Astrocyte (in vitro differentiated cells and primary cell): ENCODE data around the gene PBRM1.

ENCODE experiments used
- CTCF ChIP-seq: IDR thresholded peaks from 2 replicates; pipeline ENCODE4 v1.5.1; 2011; ENCODE audit warnings: low read depth, mild to moderate bottlenecking, inconsistent platforms, low read length, moderate library complexity; ENCODE audit not compliant: insufficient read depth
- EZH2 ChIP-seq: IDR thresholded peaks from 2 replicates; pipeline ENCODE4 v1.6.1; 2012; ENCODE audit warnings: mild to moderate bottlenecking, low read length, inconsistent platforms; ENCODE audit not compliant: insufficient read depth

- TF ChIP-seq CTCF: no peak
- no peak for TF ChIP-seq EZH2
Observed at GRCh38 chr3:52651592-52651991, 34.1 kb downstream of the PBRM1 start.
